ENCODE results near the gene CD3E. TPM values are rescaled to one million over a fixed set of nuclear protein-coding genes. Genes with fewer than 3 reads are reported as not detected.

CD3E gene
- total and polyA plus RNA-seq, 10 donors: 20.5 to 89.2 (median 55.0) TPM

DNA sequence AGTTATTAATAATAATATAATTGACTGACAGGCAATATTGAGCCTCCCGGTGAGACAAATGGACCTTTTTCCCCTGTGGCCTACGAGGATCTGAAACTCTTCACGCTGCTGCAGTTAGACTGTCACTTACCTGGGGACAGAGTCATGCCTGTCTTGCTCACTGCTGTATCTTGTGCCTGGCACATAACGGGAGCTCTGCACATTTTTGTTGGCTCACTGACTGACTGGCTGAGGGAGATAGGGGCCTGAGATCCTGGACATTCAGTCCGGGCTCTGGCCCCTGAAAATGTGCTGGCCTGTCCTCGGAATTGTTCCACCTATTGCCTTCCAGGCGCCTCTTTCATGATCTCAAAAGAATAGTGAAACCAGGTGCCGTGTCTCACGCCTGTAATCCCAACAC is 38.7 kb downstream of the CD3E start:
- Histone ChIP-seq H3K27ac (peak overlapping the region; percentile 1 to 89 (median 66)), H3K4me3 (peak overlapping the region in 3 of 8 donors; percentile 39 to 67 (median 40))
- WGBS, 5 donors: 48 to 79% (median 69%) methylated on average over 8 to 9 of the region's 9 CpGs

DNA sequence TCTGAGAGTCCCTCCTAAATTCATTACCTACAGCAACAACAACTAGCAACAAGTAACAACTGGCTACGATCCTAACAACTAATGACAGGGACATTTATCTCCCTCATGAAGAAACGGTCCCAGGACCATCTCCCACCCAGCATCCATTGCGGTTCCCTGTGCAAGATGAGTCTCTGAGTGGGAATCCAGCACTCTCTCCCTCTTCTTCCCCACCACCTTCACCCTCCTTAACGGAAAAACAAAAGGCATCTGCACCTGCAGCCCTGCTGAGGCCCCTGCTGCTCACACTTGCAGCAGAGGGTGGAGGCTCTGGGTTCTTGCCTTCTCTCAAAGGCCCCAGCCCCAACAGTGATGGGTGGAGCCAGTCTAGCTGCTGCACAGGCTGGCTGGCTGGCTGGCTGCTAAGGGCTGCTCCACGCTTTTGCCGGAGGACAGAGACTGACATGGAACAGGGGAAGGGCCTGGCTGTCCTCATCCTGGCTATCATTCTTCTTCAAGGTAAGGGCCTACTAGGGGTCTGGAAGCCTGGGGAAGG is 39.5 kb downstream of the CD3E start, which contains the start of gene CD3G:
CD3G (plus strand) TSS at position 364 of the 535 bp plus-strand sequence; CDS start at position 444, 80 bp downstream.
- peak in 1 of 3 donors; percentile 12 for TF ChIP-seq POLR2A (IDR thresholded peaks at IDR 0.05)
- TF ChIP-seq, protein P1, sequence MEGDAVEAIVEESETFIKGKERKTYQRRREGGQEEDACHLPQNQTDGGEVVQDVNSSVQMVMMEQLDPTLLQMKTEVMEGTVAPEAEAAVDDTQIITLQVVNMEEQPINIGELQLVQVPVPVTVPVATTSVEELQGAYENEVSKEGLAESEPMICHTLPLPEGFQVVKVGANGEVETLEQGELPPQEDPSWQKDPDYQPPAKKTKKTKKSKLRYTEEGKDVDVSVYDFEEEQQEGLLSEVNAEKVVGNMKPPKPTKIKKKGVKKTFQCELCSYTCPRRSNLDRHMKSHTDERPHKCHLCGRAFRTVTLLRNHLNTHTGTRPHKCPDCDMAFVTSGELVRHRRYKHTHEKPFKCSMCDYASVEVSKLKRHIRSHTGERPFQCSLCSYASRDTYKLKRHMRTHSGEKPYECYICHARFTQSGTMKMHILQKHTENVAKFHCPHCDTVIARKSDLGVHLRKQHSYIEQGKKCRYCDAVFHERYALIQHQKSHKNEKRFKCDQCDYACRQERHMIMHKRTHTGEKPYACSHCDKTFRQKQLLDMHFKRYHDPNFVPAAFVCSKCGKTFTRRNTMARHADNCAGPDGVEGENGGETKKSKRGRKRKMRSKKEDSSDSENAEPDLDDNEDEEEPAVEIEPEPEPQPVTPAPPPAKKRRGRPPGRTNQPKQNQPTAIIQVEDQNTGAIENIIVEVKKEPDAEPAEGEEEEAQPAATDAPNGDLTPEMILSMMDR (IDR thresholded peaks at IDR 0.05 in 8 of 11, conservative IDR thresholded peaks at IDR 0.05 in 3 of 11): no peak
- peak; percentile 65 to 72 (median 67) for TF ChIP-seq POLR2AphosphoS5 (IDR thresholded peaks at IDR 0.05)
- Histone ChIP-seq H3K27ac (peak within 1 kb of the TSS; percentile 1 to 89 (median 66)), H3K4me1 (peaks cover 0 to 29% (median under 1%) of the 10 kb centered on the region in 6 donors), H3K9me3 (no peaks in the 10 kb centered on the region), H3K4me3 (peak within 1 kb of the TSS in 7 of 8 donors; percentile 18 to 67 (median 39)), H3K27me3 (replicated peaks in 1 of 7) (peaks cover 0 to 14% (median 0%) of the 10 kb centered on the region in 7 donors), H3K36me3 (no peaks in the 10 kb centered on the region)
- peak; percentile 84 for DNase-seq
- intact Hi-C loops (cut with DNase I; ENCODE audit: low total_unique reads): no loop called here
- WGBS, 5 donors: 58 to 80% (median 72%) methylated on average over 4 to 6 of the region's 6 CpGs

More for the DNA sequence above, 38.7 kb downstream of the CD3E start:
- peaks cover 0 to 14% (median 0%) of the 10 kb centered on the region in 7 donors for H3K27me3 ChIP-seq (replicated peaks in 1 of 7)
- intact Hi-C loops (cut with DNase I; ENCODE audit: low total_unique reads): no loop called here
- TF ChIP-seq POLR2AphosphoS5 (IDR thresholded peaks at IDR 0.05) (no peak), POLR2A (IDR thresholded peaks at IDR 0.05) (no peak)
- TF ChIP-seq, protein P1 (IDR thresholded peaks at IDR 0.05 in 8 of 11, conservative IDR thresholded peaks at IDR 0.05 in 3 of 11): no peak
- no peaks in the 10 kb centered on the region for H3K9me3 ChIP-seq
- peaks cover 0 to 36% (median 6%) of the 10 kb centered on the region in 6 donors for H3K4me1 ChIP-seq
- DNase-seq: no peak
- H3K36me3 ChIP-seq: no peaks in the 10 kb centered on the region

DNA sequence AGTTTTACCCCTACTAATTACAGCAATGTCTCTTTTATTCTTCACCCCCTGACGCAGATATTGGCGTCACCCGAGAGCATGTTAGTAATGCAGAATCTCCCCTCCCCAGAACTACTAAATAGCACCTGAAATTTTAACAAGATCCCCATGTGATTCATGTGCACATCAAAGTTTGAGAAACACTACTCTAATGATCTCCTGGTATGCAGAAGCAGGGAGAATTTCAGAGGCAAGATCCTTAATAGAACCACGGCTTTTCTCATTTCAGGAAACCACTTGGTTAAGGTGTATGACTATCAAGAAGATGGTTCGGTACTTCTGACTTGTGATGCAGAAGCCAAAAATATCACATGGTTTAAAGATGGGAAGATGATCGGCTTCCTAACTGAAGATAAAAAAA is 44.9 kb downstream of the CD3E start:
- peaks cover 0 to 3% (median 0%) of the 10 kb centered on the region in 7 donors for H3K27me3 ChIP-seq (replicated peaks in 1 of 7)
- peaks cover 0 to 25% (median 0%) of the 10 kb centered on the region in 6 donors for H3K4me1 ChIP-seq
- H3K27ac ChIP-seq: no peak overlapping the region
- no peak overlapping the region for H3K4me3 ChIP-seq
- H3K9me3 ChIP-seq: no peaks in the 10 kb centered on the region
- H3K36me3 ChIP-seq: peaks cover 0 to 32% (median 0%) of the 10 kb centered on the region in 6 donors
- DNase-seq: no peak
- no peak for TF ChIP-seq POLR2AphosphoS5 (IDR thresholded peaks at IDR 0.05)
- TF ChIP-seq, protein P1 (IDR thresholded peaks at IDR 0.05 in 8 of 11, conservative IDR thresholded peaks at IDR 0.05 in 3 of 11): no peak
- intact Hi-C loops (cut with DNase I; ENCODE audit: low total_unique reads): loop anchor here (5.0 kb wide), 1 partner anchor 147 kb away; no protein-coding TSS in a partner anchor
- WGBS, 5 donors: 75 to 85% (median 79%) methylated on average over 6 of the region's 6 CpGs

DNA sequence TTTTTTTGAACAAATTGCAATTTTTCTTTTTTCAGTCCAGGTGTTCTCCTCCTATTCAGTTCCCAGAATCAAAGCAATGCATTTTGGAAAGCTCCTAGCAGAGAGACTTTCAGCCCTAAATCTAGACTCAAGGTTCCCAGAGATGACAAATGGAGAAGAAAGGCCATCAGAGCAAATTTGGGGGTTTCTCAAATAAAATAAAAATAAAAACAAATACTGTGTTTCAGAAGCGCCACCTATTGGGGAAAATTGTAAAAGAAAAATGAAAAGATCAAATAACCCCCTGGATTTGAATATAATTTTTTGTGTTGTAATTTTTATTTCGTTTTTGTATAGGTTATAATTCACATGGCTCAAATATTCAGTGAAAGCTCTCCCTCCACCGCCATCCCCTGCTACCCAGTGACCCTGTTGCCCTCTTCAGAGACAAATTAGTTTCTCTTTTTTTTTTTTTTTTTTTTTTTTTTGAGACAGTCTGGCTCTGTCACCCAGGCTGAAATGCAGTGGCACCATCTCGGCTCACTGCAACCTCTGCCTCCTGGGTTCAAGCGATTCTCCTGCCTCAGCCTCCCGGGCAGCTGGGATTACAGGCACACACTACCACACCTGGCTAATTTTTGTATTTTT is 48.7 kb downstream of the CD3E start:
- DNase-seq: no peak
- intact Hi-C loops (cut with DNase I; ENCODE audit: low total_unique reads): loop anchor here (5.0 kb wide), 1 partner anchor 56 kb away; no protein-coding TSS in a partner anchor
- Histone ChIP-seq H3K27ac (no peak overlapping the region), H3K9me3 (no peaks in the 10 kb centered on the region), H3K4me1 (peaks cover 0 to 10% (median 0%) of the 10 kb centered on the region in 6 donors), H3K4me3 (no peak overlapping the region), H3K27me3 (replicated peaks in 1 of 7) (no peaks in the 10 kb centered on the region), H3K36me3 (peaks cover 0 to 33% (median 0%) of the 10 kb centered on the region in 6 donors)
- WGBS, 5 donors: 13 to 19% (median 15%) methylated on average over 6 of the region's 6 CpGs
- TF ChIP-seq POLR2A (IDR thresholded peaks at IDR 0.05): no peak
- TF ChIP-seq, protein P1 (IDR thresholded peaks at IDR 0.05 in 8 of 11, conservative IDR thresholded peaks at IDR 0.05 in 3 of 11): peak; percentile 11 to 65 (median 47)
